ENCODE measurements around the gene ALOX15B. TPM values are rescaled to one million over a fixed set of nuclear protein-coding genes. Genes with fewer than 3 reads are reported as not detected.
"Not testable (repeated sequence)": the region's sequence is repeated elsewhere in the genome, so short reads cannot be mapped to it uniquely, and the experiment has no call there.

The ALOX15B gene
- total and polyA plus RNA-seq, 8 donors = 0.05 to 4.7 (median 0.25) TPM; not detected in 1

- Histone ChIP-seq H3K27me3 (no peaks in the 10 kb centered on the region), H3K9me3 (no peaks in the 10 kb centered on the region), H3K4me1 (peaks cover 5 to 8% (median 7%) of the 10 kb centered on the region in 3 donors), H3K4me3 (no peak overlapping the region), H3K36me3 (no peaks in the 10 kb centered on the region), H3K27ac (no peak overlapping the region)
- TF ChIP-seq, protein P1, sequence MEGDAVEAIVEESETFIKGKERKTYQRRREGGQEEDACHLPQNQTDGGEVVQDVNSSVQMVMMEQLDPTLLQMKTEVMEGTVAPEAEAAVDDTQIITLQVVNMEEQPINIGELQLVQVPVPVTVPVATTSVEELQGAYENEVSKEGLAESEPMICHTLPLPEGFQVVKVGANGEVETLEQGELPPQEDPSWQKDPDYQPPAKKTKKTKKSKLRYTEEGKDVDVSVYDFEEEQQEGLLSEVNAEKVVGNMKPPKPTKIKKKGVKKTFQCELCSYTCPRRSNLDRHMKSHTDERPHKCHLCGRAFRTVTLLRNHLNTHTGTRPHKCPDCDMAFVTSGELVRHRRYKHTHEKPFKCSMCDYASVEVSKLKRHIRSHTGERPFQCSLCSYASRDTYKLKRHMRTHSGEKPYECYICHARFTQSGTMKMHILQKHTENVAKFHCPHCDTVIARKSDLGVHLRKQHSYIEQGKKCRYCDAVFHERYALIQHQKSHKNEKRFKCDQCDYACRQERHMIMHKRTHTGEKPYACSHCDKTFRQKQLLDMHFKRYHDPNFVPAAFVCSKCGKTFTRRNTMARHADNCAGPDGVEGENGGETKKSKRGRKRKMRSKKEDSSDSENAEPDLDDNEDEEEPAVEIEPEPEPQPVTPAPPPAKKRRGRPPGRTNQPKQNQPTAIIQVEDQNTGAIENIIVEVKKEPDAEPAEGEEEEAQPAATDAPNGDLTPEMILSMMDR (IDR thresholded peaks at IDR 0.05) = no peak
- intact Hi-C loops (cut with DNase I) = no loop called here
- ATAC-seq (peak in 1 of 4 donors; percentile 10), FAIRE-seq (no peak), DNase-seq (no peak)
- WGBS, 2 donors = 77 to 87% methylated on average over 16 of the region's 16 CpGs
These were observed 18.9 kb upstream of the ALOX15B start for GRCh38 chr17:8019665-8020650.

DNA sequence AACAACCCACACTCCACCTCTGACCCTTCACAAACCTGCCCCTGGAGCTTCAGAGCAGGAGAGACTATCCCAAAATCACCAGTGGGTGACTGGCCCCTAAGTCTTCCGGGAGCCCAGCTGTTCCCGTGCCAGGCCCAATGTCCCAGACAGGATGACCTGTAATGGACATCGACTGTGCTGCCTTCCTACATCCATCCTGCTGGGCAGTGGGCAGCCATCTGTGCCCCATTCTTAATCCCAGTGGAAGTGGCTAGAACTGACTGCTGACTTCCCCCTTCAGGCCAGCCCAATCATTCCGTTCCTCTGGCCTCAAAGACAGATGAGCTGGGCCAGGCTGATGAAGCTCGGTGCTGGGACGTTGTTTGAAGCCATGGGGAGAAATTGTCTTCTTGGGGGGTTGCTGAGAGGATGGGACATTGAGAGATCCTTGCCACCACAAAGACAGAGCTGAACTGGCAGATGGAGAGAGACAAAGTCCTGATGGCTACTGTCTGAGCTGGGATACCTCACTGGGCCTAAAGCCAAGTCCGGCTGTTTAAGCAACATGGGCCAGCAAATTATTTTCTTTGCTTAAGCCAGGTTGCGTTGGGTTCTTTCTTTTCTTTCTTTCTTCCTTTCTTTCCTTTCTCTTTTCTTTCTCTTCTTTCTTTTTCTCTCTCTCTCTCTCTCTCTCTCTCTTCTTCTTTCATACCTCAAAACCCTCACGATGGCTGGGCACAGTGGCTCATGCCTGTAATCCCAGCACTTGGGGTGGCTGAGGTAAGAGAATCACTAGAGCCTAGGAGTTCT, 17.9 kb upstream of the ALOX15B start:
- ATAC-seq (no peak), DNase-seq (no peak), FAIRE-seq (no peak)
- Histone ChIP-seq H3K9me3 (no peaks in the 10 kb centered on the region), H3K4me3 (no peak overlapping the region), H3K36me3 (no peaks in the 10 kb centered on the region), H3K27ac (no peak overlapping the region), H3K27me3 (no peaks in the 10 kb centered on the region), H3K4me1 (peaks cover 5 to 8% (median 7%) of the 10 kb centered on the region in 3 donors)
- intact Hi-C loops (cut with DNase I) = no loop called here
- WGBS, 2 donors = 87 to 88% methylated on average over 9 of the region's 9 CpGs
- TF ChIP-seq, protein P1 (IDR thresholded peaks at IDR 0.05) = no peak

- Histone ChIP-seq H3K27ac (no peak overlapping the region), H3K4me3 (no peak overlapping the region), H3K36me3 (no peaks in the 10 kb centered on the region), H3K27me3 (no peaks in the 10 kb centered on the region), H3K4me1 (peaks cover 4 to 5% (median 5%) of the 10 kb centered on the region in 3 donors), H3K9me3 (no peaks in the 10 kb centered on the region)
- no peak for ATAC-seq
- intact Hi-C loops (cut with DNase I) = no loop called here
- TF ChIP-seq, protein P1 (IDR thresholded peaks at IDR 0.05) = no peak
- no peak for DNase-seq
- FAIRE-seq = no peak
- 88 to 89% methylated on average over 13 of the region's 13 CpGs for WGBS, 2 donors
These were observed 17.1 kb upstream of the ALOX15B start for GRCh38 chr17:8021565-8022359.

DNA sequence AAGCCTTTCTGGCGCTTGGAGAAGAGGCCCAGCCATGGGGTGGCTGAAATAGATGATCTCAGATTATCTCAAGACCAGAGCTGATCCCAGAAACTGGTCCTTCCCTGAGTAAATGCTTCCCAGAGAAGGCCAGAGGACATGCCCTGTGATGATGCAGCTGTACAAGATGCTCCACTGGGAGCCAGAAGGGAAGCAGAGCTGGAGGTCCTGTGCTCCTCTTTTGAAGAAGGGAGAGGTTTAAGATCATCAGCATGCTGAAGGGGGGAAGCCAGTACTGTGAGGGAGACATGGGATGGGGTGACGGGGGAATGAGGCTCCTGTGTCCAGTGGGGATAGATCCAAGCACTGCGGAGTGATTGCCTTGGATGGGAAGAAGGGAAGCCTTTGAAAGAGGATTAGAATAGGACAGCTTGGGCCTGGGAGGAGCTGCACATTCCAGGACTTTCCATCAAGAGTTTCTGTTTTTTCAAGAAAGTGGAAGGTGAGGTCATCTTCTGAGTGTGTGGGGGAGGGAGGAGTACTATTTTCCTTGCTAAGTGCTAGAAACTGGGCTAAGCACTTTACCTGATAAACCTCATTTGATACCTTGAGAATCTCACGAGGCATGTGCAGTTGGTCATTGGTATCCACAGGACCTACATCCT, 16.4 kb upstream of the ALOX15B start:
- Histone ChIP-seq H3K27ac (no peak overlapping the region), H3K4me3 (no peak overlapping the region), H3K36me3 (no peaks in the 10 kb centered on the region), H3K9me3 (no peaks in the 10 kb centered on the region), H3K4me1 (no peaks in the 10 kb centered on the region), H3K27me3 (no peaks in the 10 kb centered on the region)
- FAIRE-seq = no peak
- TF ChIP-seq, protein P1 (IDR thresholded peaks at IDR 0.05) = no peak
- intact Hi-C loops (cut with DNase I) = no loop called here
- no peak for DNase-seq
- WGBS, 2 donors = 81 to 85% methylated on average over 4 of the region's 4 CpGs
- ATAC-seq = no peak

GRCh38 chr17:8024161-8024560, 14.7 kb upstream of the ALOX15B start:
- intact Hi-C loops (cut with DNase I); DNase-seq; H3K27ac ChIP-seq; H3K9me3 ChIP-seq; FAIRE-seq; H3K4me1 ChIP-seq; H3K4me3 ChIP-seq; H3K36me3 ChIP-seq; H3K27me3 ChIP-seq; ATAC-seq: not testable (repeated sequence)
- 85 to 86% methylated on average over 6 of the region's 6 CpGs for WGBS, 2 donors

Data from pancreas (tissue), 10 donors.